Measurements from ENCODE around the gene LMF2. TPM values are rescaled to one million over a fixed set of nuclear protein-coding genes. Genes with fewer than 3 reads are reported as not detected.

Gene LMF2
- polyA plus RNA-seq, 4 donors, result 30.3 to 73.2 (median 55.4) TPM

DNA sequence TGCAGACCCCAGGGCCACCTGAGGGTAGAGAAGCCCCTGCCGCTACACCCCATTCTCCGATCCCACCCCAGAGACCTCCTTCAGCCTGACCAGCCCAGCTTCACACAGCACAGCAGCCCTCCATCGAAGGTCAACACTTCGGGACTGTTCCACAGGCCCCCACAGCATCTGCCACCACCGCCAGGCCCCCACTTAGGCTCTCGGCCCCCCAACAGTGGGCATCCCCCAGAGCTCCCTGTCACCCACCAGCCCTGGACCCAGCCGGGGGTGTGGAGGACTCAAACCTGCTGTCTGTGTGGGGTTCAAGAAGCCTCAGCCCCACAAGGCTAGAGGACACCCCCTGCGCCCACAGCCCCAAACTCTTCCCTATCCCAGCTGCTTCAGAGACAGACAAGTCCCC lies 38.9 kb downstream of the LMF2 start:
- no peak for DNase-seq (ENCODE audit: low read depth in 4 of 4, low spot score in 2 of 4)

DNA sequence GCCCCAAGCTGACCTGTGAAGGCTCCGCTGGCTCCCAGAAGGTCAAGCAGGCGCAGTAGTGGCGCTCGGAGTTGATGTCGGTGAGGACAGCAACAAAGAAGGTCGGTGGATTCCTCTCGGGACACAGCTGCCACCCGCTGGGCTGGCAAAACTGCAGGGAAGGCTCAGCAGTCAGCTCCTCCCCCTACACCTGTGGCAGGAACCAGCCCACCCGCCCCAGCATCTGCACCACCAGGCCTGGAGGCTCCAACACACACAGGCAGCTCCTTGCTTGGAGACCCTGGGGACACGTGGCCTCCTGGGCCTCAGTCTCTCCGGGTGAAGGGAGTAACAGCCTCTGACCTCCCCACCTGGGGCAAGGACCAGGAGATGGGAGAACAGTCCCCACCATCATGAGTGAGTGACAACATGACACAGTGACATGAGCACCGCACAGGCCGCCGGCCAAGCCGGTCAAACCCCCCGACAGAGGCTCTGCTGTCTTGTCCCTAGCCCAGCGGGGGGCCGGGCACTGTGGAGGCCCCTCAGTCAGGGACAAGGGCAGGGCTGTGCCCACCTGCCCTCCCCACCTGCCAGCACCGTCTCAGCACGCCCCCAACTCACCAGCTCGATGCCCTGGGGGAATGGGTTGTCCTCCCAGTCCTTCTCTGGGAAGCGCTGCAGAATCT lies 39.6 kb downstream of the LMF2 start:
- no peak for DNase-seq (ENCODE audit: low read depth in 4 of 4, low spot score in 2 of 4)

DNA sequence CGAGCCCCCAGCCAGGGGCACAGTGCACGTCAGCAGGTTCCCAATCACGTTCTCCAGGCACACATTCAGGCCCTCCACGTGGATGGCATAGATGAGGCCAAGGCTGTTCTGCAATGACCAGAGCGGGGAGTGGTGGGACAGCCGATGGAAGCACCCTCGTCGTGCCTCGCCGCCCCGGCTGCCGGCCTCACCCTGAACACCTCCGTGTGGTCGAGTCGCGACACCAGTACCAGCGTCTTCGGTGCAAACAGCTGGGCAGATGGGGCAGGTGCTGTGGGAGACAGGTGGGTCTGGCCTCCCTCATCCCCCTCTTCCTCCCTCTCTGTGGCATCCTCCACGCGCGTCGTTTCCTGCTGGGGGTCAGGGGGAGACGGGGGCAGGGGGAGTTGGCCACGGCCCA lies 40.2 kb downstream of the LMF2 start:
- no peak for DNase-seq (ENCODE audit: low read depth in 4 of 4, low spot score in 2 of 4)

DNA sequence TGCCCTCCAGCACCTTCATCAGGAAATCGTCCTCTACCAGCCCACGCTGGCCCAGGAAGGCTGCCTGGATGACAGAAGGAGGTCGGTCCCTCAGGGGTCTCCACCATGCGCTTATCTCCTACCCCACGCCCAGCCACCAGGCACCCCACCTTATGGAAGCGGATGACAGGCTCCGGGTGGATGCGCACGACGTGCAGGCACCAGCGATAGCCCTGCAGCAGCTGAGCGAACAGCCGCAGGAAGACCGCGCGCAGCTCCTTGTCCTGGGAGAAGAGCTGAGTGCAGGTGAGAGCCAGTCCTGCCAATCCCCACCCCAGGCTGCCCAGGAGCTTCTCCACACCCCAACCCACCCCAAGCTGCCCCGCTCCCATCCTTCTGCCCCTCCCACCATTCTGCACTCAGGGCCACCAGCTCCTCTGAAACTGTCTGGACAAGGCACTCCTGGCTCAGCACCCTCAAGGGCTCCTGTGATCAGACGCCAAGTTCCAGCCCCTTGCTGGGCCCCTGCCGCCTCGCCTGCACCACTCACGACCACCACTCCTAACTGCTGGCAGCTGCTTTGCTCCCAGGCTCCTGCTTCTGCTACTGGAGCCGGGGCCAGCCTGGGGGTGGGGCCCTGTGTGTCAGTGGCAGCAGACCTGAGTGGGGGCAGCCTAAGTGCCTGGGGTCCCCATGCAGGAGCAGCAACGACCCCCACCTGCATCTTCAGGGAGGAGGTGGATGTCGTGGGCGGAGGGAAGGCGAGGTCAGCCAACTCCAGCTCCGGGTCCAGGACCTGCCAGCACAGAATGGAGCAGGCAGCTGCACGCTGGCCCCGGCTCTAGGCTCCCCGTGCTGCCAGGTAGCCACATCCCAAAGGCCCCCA lies 42.2 kb downstream of the LMF2 start:
- no peak for DNase-seq (ENCODE audit: low read depth in 4 of 4, low spot score in 2 of 4)

DNA sequence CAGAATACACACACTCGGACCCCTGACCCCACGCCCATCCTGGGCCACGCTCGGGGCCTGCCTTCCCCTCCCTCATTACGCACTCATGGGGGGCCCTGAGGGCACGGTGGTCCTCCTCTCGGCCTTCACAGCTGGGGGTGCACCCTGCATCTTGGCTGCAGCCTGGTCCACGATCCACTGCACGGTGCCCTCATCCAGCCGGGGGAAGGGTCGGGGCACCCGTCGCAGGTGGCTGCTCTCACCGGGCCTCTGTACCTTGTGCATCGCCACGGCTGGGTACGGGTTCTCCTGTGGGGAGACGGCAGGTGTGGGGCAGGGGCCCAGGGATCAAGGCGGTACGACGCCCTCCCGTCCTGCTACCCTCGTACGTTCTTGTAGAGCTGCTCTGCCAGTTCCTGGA lies 43.1 kb downstream of the LMF2 start:
- no peak for DNase-seq (ENCODE audit: low read depth in 4 of 4, low spot score in 2 of 4)

DNA sequence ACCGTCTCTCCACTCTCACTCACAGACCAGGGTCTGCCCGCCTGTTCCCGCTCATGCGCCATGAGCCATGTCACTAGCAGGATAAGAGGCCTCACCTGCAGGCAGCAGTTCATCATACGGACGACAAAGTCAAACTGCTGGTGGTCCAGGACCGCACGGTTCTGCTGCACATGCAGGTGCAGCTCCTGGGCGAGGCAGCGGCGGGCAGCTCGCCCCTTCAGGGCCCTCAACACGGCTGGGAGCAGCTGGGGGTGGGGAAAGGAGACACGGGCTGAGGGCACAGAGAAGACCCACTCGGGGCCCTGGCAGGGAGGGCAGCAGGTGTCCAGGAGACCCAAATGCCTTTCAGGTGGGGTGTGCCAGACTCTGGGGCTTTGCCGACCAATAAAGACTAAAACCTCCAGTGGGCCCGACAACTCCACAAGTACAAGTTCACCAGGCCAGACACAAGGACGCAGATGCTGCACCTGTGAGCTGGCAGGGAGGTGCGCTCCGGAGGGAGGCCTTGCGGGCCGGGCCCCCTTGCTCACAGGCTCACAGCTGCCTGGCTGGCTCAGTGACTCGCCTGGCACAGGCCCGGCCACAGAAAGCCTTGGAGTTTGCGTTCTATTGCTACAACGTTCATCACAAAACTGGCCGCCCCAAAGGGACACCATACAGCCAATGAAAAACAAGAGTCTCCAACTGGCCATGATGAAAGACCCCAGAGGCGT lies 44.2 kb downstream of the LMF2 start:
- DNase-seq (ENCODE audit: low read depth in 4 of 4, low spot score in 2 of 4), result no peak

DNA sequence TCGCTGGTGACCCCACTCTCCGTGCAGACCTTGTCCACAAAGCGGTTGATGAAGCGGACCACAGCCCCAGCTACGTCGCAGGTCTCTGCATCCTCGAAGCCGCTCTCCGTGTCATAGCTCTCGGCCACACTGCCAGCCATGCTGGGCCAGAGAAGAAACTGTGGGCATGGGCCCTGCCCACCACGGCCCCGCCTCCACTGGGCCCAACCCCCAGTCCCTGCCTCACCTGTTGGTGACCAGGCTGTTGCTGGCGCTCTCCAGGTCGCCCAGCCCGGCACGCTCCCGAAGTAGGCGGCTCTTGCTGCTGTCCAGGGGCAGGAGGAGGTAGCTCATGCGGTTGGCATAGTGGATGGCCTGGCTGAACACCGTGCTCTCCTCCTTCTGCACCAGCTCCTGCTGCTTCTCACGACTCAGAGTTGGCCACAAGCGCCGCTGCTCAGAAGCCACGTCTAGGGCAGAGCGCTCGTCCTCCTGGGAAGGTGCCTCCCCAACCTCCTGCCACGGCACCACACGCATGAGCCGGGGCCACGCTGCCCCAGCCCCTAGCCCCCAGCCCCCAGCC lies 45.4 kb downstream of the LMF2 start:
- no peak for DNase-seq (ENCODE audit: low read depth in 4 of 4, low spot score in 2 of 4)

DNA sequence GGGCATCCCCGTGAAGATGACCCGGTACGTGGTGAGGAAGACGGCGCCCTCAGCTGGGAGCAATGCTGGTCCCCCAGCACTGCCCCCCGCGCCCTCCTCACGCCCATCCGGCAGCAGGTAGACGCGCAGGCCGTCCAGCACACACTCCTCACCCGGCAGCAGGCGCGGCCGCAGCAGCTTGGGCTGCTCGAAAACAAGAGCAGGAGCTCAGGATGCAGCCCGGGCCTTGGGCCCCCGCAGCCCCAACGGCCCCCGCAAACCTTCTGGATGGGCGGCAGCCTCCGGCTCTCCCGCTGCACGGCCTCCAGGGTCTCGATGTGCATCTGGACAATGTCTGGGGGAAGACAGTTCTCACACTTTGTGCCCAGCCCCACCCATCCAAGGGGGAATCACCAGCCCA lies 46.0 kb downstream of the LMF2 start:
- no peak for DNase-seq (ENCODE audit: low read depth in 4 of 4, low spot score in 2 of 4)

DNA sequence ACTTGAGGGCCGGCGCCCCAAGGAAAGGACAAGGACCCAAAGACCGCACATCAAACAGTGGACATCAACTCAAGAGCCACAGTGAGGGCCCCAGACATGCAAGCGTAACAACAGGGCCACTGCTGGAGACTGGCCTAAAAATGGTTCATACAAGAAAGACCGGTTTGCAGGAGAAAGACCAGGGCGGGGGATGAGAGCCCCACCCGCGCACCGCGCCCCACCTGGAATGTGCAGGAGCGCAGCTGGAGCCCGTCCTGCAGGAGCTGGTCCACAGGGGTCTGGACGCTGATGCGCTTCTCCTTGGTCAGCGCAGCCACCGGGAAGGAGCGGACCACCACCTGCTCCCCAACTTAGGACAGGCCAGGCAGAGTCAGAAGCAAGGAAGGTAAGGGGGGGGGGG lies 46.6 kb downstream of the LMF2 start:
- DNase-seq (ENCODE audit: low read depth in 4 of 4, low spot score in 2 of 4), result no peak

DNA sequence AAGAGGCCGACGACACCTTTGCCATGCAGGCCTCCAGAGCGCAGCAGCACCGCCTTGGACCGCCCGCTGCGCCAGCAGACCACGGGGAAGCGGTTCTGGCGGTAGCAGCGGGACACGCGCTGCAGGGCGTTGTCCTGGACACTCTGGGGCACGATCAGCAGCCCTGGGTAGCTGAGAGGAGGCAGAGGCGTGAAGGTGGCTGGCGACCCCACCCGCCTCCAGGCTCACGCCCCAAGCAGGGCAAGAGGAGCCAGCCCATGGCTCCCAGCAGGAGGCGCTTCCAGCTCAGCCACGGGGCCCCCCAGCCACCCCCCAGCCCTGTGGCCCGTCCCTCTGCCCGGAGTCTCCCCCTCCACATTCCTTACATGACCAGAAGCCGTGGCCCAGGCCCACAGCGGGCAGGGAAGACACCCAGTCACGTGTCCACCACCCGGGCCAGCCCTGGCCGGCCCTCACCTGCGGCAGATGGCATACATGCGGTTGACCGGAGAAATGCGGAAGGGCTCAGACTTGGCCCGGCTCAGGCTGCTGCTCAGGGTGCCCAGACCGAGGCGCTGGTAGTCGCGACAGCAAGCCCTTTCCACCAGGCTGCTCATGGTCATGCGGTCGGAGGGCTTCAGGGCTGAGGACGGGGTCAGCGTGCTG lies 47.9 kb downstream of the LMF2 start:
- no peak for DNase-seq (ENCODE audit: low read depth in 4 of 4, low spot score in 2 of 4)

DNA sequence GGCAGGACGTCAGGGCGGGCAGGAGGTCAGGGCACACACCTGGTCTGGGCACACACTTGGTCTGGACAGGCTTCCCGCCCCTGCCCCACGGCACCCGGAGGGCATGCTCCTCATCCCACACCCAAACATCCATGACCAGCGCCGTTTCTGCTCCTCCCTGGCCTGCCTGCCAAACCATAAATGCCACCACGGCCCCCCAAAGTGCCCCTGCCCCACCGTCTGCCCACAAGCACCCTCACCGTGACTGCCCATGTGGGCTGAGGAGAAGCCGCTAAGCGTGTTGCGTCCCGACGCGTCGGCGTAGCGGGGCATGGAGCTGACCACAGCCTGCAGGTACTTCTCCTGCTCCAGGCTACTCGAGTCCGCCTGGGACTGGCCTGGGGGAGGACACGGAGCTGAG lies 48.5 kb downstream of the LMF2 start:
- DNase-seq (ENCODE audit: low read depth in 4 of 4, low spot score in 2 of 4), result no peak

DNA sequence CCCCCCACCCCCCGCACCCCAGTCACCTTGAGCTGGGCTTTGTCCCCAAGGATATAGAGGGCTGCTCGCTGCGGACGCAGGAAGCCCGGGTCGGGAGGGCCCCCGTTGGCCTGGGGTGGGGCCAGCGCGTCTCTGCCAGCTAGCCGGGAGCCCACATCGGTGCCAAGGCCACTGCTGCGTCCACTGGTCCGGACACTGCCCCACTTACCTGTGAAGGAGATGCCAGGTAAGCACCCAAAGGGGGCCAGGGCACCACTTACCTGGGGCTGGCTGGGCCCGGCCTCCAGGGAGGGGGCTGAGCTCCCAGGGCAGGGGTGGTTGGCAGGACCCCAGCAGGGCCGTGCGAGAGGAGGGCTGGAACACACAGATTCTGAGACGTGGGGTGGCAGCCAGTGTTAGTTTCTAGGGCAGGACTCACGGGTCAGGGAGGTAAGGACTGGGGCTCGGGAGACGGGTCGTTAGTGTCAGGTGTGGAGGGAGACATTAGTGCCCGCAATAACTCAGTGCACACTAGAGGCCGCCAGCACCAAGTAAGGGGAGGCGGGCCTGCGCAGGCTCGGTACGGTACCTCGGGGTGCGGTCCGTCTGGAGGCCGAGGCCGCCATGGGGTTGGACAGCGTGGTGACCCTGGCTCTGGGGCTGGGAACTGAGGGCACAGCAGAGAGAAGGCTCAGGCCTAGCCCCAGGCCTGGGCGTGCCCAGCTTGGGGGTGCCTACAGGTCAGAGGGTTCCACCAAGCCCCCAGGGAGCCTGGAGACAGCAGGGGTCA lies 50.9 kb downstream of the LMF2 start:
- no peak for DNase-seq (ENCODE audit: low read depth in 4 of 4, low spot score in 2 of 4)

DNA sequence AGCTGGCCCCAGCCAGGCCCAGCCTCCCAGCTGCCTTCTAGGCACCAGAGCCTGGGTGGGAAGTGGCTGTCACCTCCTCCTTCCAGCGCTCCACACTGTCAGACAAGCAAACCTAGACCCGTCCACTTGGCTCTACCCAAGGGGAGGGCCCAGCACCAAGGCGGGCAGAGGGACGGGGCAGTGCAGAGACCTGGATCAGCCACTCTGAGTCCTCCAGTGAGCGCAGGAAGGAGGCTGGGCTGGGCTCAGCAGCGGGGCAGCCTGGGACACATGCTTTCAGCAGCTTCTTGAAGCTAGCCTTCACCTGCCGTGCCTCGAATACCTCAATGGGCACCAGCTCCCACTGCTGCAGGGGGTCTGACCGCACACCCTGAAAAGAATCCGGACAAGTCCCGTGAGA lies 51.5 kb downstream of the LMF2 start:
- DNase-seq (ENCODE audit: low read depth in 4 of 4, low spot score in 2 of 4), result no peak

DNA sequence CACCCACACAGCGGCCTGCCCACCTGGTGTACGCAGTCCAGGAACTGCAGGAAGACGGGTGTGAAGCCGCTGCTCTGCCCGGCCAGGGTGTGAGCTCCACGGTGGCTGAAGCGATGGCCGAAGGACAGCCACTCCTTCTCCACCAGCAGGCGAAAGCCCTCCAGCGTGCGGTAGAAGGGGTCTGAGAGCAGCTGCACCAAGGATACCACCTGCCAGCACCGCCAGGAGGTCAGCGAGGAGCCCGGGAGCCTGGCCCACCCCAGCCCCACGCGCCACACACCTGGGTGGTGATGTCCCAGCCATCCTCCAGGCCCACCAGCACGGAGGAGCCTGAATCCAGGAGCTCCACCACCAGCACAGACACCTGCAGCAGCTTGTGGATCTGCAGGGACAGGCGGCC lies 52.3 kb downstream of the LMF2 start:
- no peak for DNase-seq (ENCODE audit: low read depth in 4 of 4, low spot score in 2 of 4)

DNA sequence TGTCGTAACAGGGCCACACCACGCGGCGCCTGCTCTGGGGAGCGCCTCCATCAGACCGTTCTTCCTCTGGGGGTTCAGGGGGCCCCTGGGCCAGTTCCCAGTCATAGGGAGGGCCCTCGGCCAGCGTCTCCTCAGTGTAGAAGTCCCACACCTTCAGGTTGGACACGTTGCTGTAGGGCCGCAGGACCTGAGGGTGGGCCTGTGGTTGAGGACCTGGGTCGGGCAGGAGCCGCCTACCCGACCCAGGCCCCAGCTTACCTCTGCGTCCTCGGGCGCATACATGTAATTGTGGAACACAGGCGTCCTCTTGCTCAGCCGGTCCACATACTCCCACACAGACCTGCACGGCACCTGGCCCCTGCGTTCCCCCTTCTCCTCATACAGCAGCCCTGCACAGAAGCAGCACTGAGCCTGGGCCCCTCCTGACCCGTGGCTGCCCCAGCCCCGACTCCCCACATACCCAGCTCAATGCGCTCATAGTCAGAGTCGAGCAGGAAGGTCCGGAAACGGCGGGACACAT lies 52.9 kb downstream of the LMF2 start:
- no peak for DNase-seq (ENCODE audit: low read depth in 4 of 4, low spot score in 2 of 4)

Other genes with a start within 250 kb of the LMF2 start
- 10 to 100 TPM; 10.8 to 23.0 (median 15.1) TPM for gene MAPK12, start 246.0 kb downstream of the LMF2 start, polyA plus RNA-seq (ENCODE audit: insufficient read length in 4 of 4)
- 1 to 10 TPM; 6.8 to 9.4 (median 8.8) TPM for gene MAPK11, start 237.3 kb downstream of the LMF2 start, polyA plus RNA-seq (ENCODE audit: insufficient read length in 4 of 4)
- gene PLXNB2, start 200.1 kb downstream of the LMF2 start, polyA plus RNA-seq (ENCODE audit: insufficient read length in 4 of 4), result 100 to 1,000 TPM; 206 to 275 (median 234) TPM
- gene DENND6B, start 180.7 kb downstream of the LMF2 start, polyA plus RNA-seq (ENCODE audit: insufficient read length in 4 of 4), result 10 to 100 TPM; 10.1 to 19.9 (median 16.0) TPM
- 10 to 100 TPM; 33.0 to 61.1 (median 46.3) TPM for gene PPP6R2, start 164.4 kb downstream of the LMF2 start, polyA plus RNA-seq (ENCODE audit: insufficient read length in 4 of 4)
- gene SBF1, start 32.7 kb downstream of the LMF2 start, polyA plus RNA-seq (ENCODE audit: insufficient read length in 4 of 4), result 10 to 100 TPM; 25.4 to 55.3 (median 43.4) TPM
- gene ADM2, start 26.2 kb downstream of the LMF2 start, polyA plus RNA-seq (ENCODE audit: insufficient read length in 4 of 4), result 1 to 10 TPM; 3.8 to 8.6 (median 5.5) TPM
- 10 to 100 TPM in 3 of 4 donors, 1 to 10 TPM in 1; 3.6 to 18.2 (median 13.4) TPM for gene MIOX, start 20.8 kb downstream of the LMF2 start, polyA plus RNA-seq (ENCODE audit: insufficient read length in 4 of 4)
- gene NCAPH2, start 522 bp upstream of the LMF2 start, polyA plus RNA-seq (ENCODE audit: insufficient read length in 4 of 4), result 10 to 100 TPM; 35.8 to 57.9 (median 53.3) TPM
- 1 to 10 TPM in 2 of 4 donors, under 1 TPM in 1, not detected in 1; 0.57 to 5.1 (median 2.4) TPM for gene SCO2, start 17.9 kb upstream of the LMF2 start, polyA plus RNA-seq (ENCODE audit: insufficient read length in 4 of 4)
- gene TYMP, start 22.3 kb upstream of the LMF2 start, polyA plus RNA-seq (ENCODE audit: insufficient read length in 4 of 4), result 1 to 10 TPM; 1.1 to 3.0 (median 2.4) TPM
- gene KLHDC7B, start 38.2 kb upstream of the LMF2 start, polyA plus RNA-seq (ENCODE audit: insufficient read length in 4 of 4), result under 1 TPM; 0.07 to 0.39 (median 0.15) TPM
- gene SYCE3, start 55.2 kb upstream of the LMF2 start, polyA plus RNA-seq (ENCODE audit: insufficient read length in 4 of 4), result under 1 TPM in 1 of 4 donors, not detected in 3; 0.43 TPM
- gene CPT1B, start 70.7 kb upstream of the LMF2 start, polyA plus RNA-seq (ENCODE audit: insufficient read length in 4 of 4), result 10 to 100 TPM in 3 of 4 donors, 1 to 10 TPM in 1; 9.8 to 18.5 (median 10.9) TPM
- gene CHKB, start 75.1 kb upstream of the LMF2 start, polyA plus RNA-seq (ENCODE audit: insufficient read length in 4 of 4), result 100 to 1,000 TPM in 1 of 4 donors, 10 to 100 TPM in 3; 66.8 to 105 (median 86.1) TPM
- under 1 TPM; 0.76 to 0.87 (median 0.79) TPM for gene MAPK8IP2, start 93.1 kb upstream of the LMF2 start, polyA plus RNA-seq (ENCODE audit: insufficient read length in 4 of 4)
- 10 to 100 TPM; 10.4 to 28.9 (median 19.5) TPM for gene ARSA, start 120.5 kb upstream of the LMF2 start, polyA plus RNA-seq (ENCODE audit: insufficient read length in 4 of 4)
- gene SHANK3, start 165.1 kb upstream of the LMF2 start, polyA plus RNA-seq (ENCODE audit: insufficient read length in 4 of 4), result 10 to 100 TPM; 11.9 to 26.9 (median 19.6) TPM
- under 1 TPM; 0.32 to 0.60 (median 0.52) TPM for gene ACR, start 230.5 kb upstream of the LMF2 start, polyA plus RNA-seq (ENCODE audit: insufficient read length in 4 of 4)

Data from left renal cortex interstitium (tissue), 4 donors.